Mesenchymal stem cell (in vitro differentiated cells and primary cell): ENCODE results near the gene LYPD6.

ENCODE experiments used
- DNase-seq: peaks from one replicate; pipeline ENCODE4 v3.0.0-alpha.2; 2013
- H2AFZ ChIP-seq: one replicate; pipeline ENCODE4 v1.6.1; 2013; ENCODE audit warnings: low read depth, mild to moderate bottlenecking, control low read depth, inconsistent platforms, low read length, moderate library complexity
- H2AK5ac ChIP-seq: 2 replicates; pipeline ENCODE4 v1.6.1; 2013; ENCODE audit warnings: low read length, moderate library complexity, mild to moderate bottlenecking, inconsistent platforms; ENCODE audit not compliant: severe bottlenecking
- H2BK120ac ChIP-seq: one replicate; pipeline ENCODE4 v1.6.1; 2013; ENCODE audit warnings: low read depth, mild to moderate bottlenecking, inconsistent platforms, low read length, moderate library complexity
- H2BK12ac ChIP-seq, 2 experiments: one replicate each; pipeline ENCODE4 v1.6.1; 2013; ENCODE audit warnings: inconsistent platforms in 2 of 2, low read length in 2 of 2, mild to moderate bottlenecking in 2 of 2, moderate library complexity in 2 of 2, control low read depth in 1 of 2
- H2BK15ac ChIP-seq: one replicate; pipeline ENCODE4 v1.6.1; 2013; ENCODE audit warnings: mild to moderate bottlenecking, low read depth, inconsistent platforms; ENCODE audit not compliant: poor library complexity, severe bottlenecking
- H2BK5ac ChIP-seq: 2 replicates; pipeline ENCODE4 v1.6.1; 2013; ENCODE audit warnings: low read depth, mild to moderate bottlenecking, low read length, control low read depth, inconsistent platforms; ENCODE audit not compliant: poor library complexity, severe bottlenecking
- H3K14ac ChIP-seq, 2 experiments: one replicate each; pipeline ENCODE4 v1.6.1; 2013; ENCODE audit warnings: inconsistent platforms in 2 of 2, low read length in 2 of 2, control low read depth in 1 of 2, mild to moderate bottlenecking in 1 of 2, moderate library complexity in 1 of 2
- H3K18ac ChIP-seq, 2 experiments: one replicate each; pipeline ENCODE4 v1.6.1; 2013; ENCODE audit warnings: inconsistent platforms in 2 of 2, low read length in 2 of 2, control low read depth in 1 of 2, low read depth in 1 of 2, mild to moderate bottlenecking in 1 of 2
- H3K23ac ChIP-seq, 2 experiments: one replicate each; pipeline ENCODE4 v1.6.1; 2013; ENCODE audit warnings: inconsistent platforms in 2 of 2, low read length in 2 of 2, mild to moderate bottlenecking in 2 of 2, moderate library complexity in 2 of 2, control low read depth in 1 of 2
- H3K27ac ChIP-seq: 2 replicates; pipeline ENCODE4 v1.5.1; 2013; ENCODE audit warnings: mild to moderate bottlenecking, moderate library complexity, low read length, control low read depth, inconsistent platforms; ENCODE audit not compliant: poor library complexity, severe bottlenecking
- H3K27me3 ChIP-seq, 2 experiments: 2 replicates each; pipeline versions ENCODE4 v1.6.1 to v1.7.0; 2013; ENCODE audit warnings: low read length in 2 of 2, mild to moderate bottlenecking in 2 of 2, moderate library complexity in 2 of 2, control low read depth in 1 of 2, inconsistent platforms in 1 of 2; ENCODE audit not compliant: control insufficient read depth in 1 of 2, insufficient read depth in 1 of 2
- H3K36me3 ChIP-seq, 2 experiments: 2 replicates each; pipeline versions ENCODE4 v1.6.1 to v1.7.0; 2013; ENCODE audit warnings: low read length in 2 of 2, control low read depth in 1 of 2, inconsistent platforms in 1 of 2, low read depth in 1 of 2, mild to moderate bottlenecking in 1 of 2; ENCODE audit not compliant: insufficient read depth in 2 of 2, control insufficient read depth in 1 of 2
- H3K4ac ChIP-seq, 2 experiments: one replicate each; pipeline ENCODE4 v1.6.1; 2013; ENCODE audit warnings: inconsistent platforms in 2 of 2, low read length in 2 of 2, mild to moderate bottlenecking in 2 of 2, moderate library complexity in 2 of 2, control low read depth in 1 of 2, low read depth in 1 of 2
- H3K4me1 ChIP-seq: 2 replicates; pipeline ENCODE4 v1.6.1; 2013; ENCODE audit warnings: low read depth, low read length, control low read depth; ENCODE audit not compliant: control insufficient read depth, insufficient read depth
- H3K4me2 ChIP-seq: 2 replicates; pipeline ENCODE4 v1.6.1; 2013; ENCODE audit warnings: low read length, mild to moderate bottlenecking, inconsistent platforms; ENCODE audit not compliant: poor library complexity, severe bottlenecking
- H3K4me3 ChIP-seq, 2 experiments: 2 replicates each; pipeline versions ENCODE4 v1.5.1 to v1.7.0; 2013; ENCODE audit warnings: low read length in 2 of 2, mild to moderate bottlenecking in 2 of 2, control low read depth in 1 of 2, low read depth in 1 of 2; ENCODE audit not compliant: insufficient read depth in 1 of 2
- H3K79me1 ChIP-seq: replicated peaks from 2 replicates; pipeline ENCODE4 v1.6.1; 2013; ENCODE audit warnings: mild to moderate bottlenecking, control low read depth, low read length, inconsistent platforms; ENCODE audit not compliant: poor library complexity, severe bottlenecking
- H3K9ac ChIP-seq: 2 replicates; pipeline ENCODE4 v1.7.0; 2013; ENCODE audit warnings: mild to moderate bottlenecking, low read length, moderate library complexity
- H3K9me3 ChIP-seq: 2 replicates; pipeline ENCODE4 v1.7.0; 2013; ENCODE audit warnings: mild to moderate bottlenecking, low read length; ENCODE audit not compliant: control insufficient read depth
- H4K8ac ChIP-seq: one replicate; pipeline ENCODE4 v1.6.1; 2013; ENCODE audit warnings: inconsistent platforms, mild to moderate bottlenecking, low read length, moderate library complexity
- H4K91ac ChIP-seq: one replicate; pipeline ENCODE4 v1.6.1; 2013; ENCODE audit warnings: mild to moderate bottlenecking, low read length, inconsistent platforms
- WGBS: methylation state at CpG from one replicate; pipeline ENCODE4 v1.1.7; 2013; ENCODE audit warnings: mixed read lengths; 5-methylcytosine and 5-hydroxymethylcytosine counted together

The LYPD6 gene

DNA sequence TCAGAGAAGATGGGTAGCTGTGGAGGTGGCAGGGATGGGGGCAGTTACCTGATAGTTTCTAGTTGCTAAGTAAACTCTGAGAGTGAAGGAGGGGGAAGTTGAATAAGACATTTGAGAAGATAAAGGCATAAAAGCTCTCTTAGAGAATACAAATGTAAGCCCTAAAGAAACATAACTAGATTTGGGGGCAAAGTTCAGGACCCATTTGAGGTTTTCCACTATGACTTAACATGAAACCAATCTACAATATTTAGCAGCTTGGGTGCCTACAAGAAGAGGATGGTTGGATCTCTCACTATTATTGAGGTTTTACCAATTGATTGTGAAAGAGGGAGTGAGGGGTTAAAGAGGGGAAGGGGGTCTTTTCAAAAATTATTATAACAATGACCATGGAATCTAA lies 34.4 kb upstream of the LYPD6 start:
- H3K4me1 ChIP-seq: no peaks in the 10 kb centered on the region
- H3K9ac ChIP-seq: no peak overlapping the region
- no peaks in the 10 kb centered on the region for H3K36me3 ChIP-seq
- no peak overlapping the region for H3K18ac ChIP-seq
- DNase-seq: no peak
- H2AK5ac ChIP-seq: no peak overlapping the region
- H4K91ac ChIP-seq: no peak overlapping the region
- no peak overlapping the region for H2AFZ ChIP-seq
- no peak overlapping the region for H3K14ac ChIP-seq
- H4K8ac ChIP-seq: no peak overlapping the region
- H2BK15ac ChIP-seq: no peak overlapping the region
- no peak overlapping the region for H2BK12ac ChIP-seq
- H3K79me1 ChIP-seq: no peaks in the 10 kb centered on the region
- no peaks in the 10 kb centered on the region for H3K9me3 ChIP-seq
- H3K23ac ChIP-seq: no peak overlapping the region
- no peak overlapping the region for H3K27ac ChIP-seq
- no peak overlapping the region for H3K4me2 ChIP-seq
- no peak overlapping the region for H3K4me3 ChIP-seq
- H3K27me3 ChIP-seq: peaks cover 0 to 15% of the 10 kb centered on the region in 2 experiments
- H2BK5ac ChIP-seq: no peak overlapping the region
- H2BK120ac ChIP-seq: no peak overlapping the region
- no peak overlapping the region for H3K4ac ChIP-seq

DNA sequence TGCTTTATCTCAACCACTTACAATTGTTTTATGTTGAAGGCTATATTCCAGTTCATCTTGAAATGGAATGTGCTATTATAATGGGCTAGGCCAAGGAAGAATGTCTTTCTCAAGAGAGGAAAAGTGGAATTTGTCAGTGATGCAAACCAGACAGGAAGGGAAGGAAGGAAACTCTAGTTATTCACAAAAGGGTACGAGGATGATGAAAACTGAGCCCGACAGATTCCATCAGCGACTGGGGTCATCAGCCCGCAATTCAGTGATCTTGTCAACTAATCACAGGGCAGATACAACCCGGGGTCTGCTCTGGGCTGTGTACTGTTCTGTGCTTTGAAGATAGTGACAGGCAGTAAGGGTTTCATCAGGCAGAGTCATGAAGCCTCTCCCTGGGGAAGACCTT lies 23.4 kb upstream of the LYPD6 start:
- Histone ChIP-seq H3K9ac (no peak overlapping the region), H3K4me3 (no peak overlapping the region), H3K9me3 (no peaks in the 10 kb centered on the region), H2BK12ac (no peak overlapping the region), H3K14ac (no peak overlapping the region), H3K27ac (no peak overlapping the region), H2BK15ac (no peak overlapping the region), H2BK5ac (no peak overlapping the region), H2AK5ac (no peak overlapping the region), H3K23ac (no peak overlapping the region), H3K27me3 (peaks cover 10 to 16% of the 10 kb centered on the region in 2 experiments), H4K8ac (no peak overlapping the region), H4K91ac (no peak overlapping the region), H3K18ac (no peak overlapping the region), H3K4ac (no peak overlapping the region), H3K79me1 (no peaks in the 10 kb centered on the region), H2BK120ac (no peak overlapping the region), H3K4me2 (no peak overlapping the region), H3K36me3 (peaks cover 0 to 3% of the 10 kb centered on the region in 2 experiments), H2AFZ (no peak overlapping the region), H3K4me1 (no peaks in the 10 kb centered on the region)
- peak; percentile 49 for DNase-seq
- 3% methylated on average over 5 of the region's 5 CpGs for WGBS

DNA sequence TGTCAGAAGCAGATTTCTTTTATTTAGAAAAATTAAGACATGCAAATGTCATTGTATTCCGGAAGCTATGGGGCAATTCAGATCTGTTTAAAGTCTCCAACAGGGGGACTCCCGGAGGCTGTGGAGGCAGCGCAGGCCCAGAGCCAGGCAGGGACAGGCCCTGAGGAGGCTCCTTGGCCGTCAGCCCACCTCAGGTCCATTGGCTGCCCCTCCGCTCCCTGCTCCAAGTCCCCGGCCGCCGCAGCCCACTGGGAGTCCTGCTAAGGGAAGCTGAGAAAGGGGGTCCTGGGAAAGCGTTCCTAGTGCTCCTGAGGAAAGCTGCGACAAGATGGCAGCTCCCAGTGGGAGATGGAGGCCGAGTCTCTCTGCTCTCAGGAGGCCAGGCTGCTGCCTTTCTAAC lies 20.0 kb upstream of the LYPD6 start:
- H3K4me1 ChIP-seq: no peaks in the 10 kb centered on the region
- no peak overlapping the region for H3K4ac ChIP-seq
- no peak overlapping the region for H3K4me3 ChIP-seq
- 96% methylated on average over 11 of the region's 11 CpGs for WGBS
- no peak overlapping the region for H4K8ac ChIP-seq
- H2AK5ac ChIP-seq: no peak overlapping the region
- peak overlapping the region; percentile 39 for H4K91ac ChIP-seq
- H3K4me2 ChIP-seq: no peak overlapping the region
- no peak overlapping the region for H3K23ac ChIP-seq
- peak overlapping the region in 1 of 2 experiments; percentile 38 for H2BK12ac ChIP-seq
- peak overlapping the region in 1 of 2 experiments; percentile 41 for H3K14ac ChIP-seq
- H3K18ac ChIP-seq: peak overlapping the region in 1 of 2 experiments; percentile 12
- no peak for DNase-seq
- H2BK120ac ChIP-seq: no peak overlapping the region
- no peaks in the 10 kb centered on the region for H3K79me1 ChIP-seq
- H3K9ac ChIP-seq: no peak overlapping the region
- no peak overlapping the region for H3K27ac ChIP-seq
- H3K9me3 ChIP-seq: no peaks in the 10 kb centered on the region
- no peak overlapping the region for H2AFZ ChIP-seq
- peak overlapping the region; percentile 67 for H2BK15ac ChIP-seq
- H3K36me3 ChIP-seq: peaks cover 0 to 3% of the 10 kb centered on the region in 2 experiments
- peaks cover 13 to 25% of the 10 kb centered on the region in 2 experiments for H3K27me3 ChIP-seq
- H2BK5ac ChIP-seq: no peak overlapping the region

- Histone ChIP-seq H3K9me3 (no peaks in the 10 kb centered on the region), H2BK15ac (no peak overlapping the region), H3K4me3 (no peak overlapping the region), H2AFZ (no peak overlapping the region), H3K36me3 (peaks cover 0 to 3% of the 10 kb centered on the region in 2 experiments), H3K4ac (no peak overlapping the region), H2BK12ac (no peak overlapping the region), H3K4me2 (no peak overlapping the region), H3K79me1 (no peaks in the 10 kb centered on the region), H3K4me1 (no peaks in the 10 kb centered on the region), H2BK5ac (no peak overlapping the region), H3K23ac (no peak overlapping the region), H4K91ac (no peak overlapping the region), H2BK120ac (no peak overlapping the region), H2AK5ac (no peak overlapping the region), H3K27ac (no peak overlapping the region), H3K9ac (no peak overlapping the region), H3K27me3 (peaks cover 13 to 27% of the 10 kb centered on the region in 2 experiments), H3K18ac (no peak overlapping the region), H4K8ac (no peak overlapping the region), H3K14ac (no peak overlapping the region)
- WGBS: no CpG with 5 or more reads among the region's 1 CpG
- DNase-seq: no peak
Observed at GRCh38 chr2:149312039-149312438, 18.3 kb upstream of the LYPD6 start.
